Type B pancreatic cell (in vitro differentiated cells): ENCODE results near the gene CCDC3. TPM values are rescaled to one million over a fixed set of nuclear protein-coding genes. Genes with fewer than 3 reads are reported as not detected.

Experiments
- DNase-seq: peaks from one replicate; pipeline ENCODE4 v3.0.0; 2021; ENCODE audit warnings: mixed read lengths; ENCODE audit not compliant: unreplicated experiment; ENCODE audit errors: extremely low spot score
- H3K27ac Mint-ChIP-seq: 2 replicates; pipeline ENCODE4 v1.8.0; 2021; ENCODE audit warnings: mild to moderate bottlenecking, mixed read lengths
- H3K27me3 Mint-ChIP-seq: 2 replicates; pipeline ENCODE4 v1.8.0; 2021; ENCODE audit warnings: mixed read lengths
- H3K36me3 Mint-ChIP-seq: 2 replicates; pipeline ENCODE4 v1.8.0; 2021; ENCODE audit warnings: mixed read lengths
- H3K4me1 Mint-ChIP-seq: one replicate; pipeline ENCODE4 v1.8.0; 2021; ENCODE audit warnings: mixed read lengths; ENCODE audit not compliant: unreplicated experiment
- H3K4me3 Mint-ChIP-seq: 2 replicates; pipeline ENCODE4 v1.8.0; 2021; ENCODE audit warnings: mild to moderate bottlenecking, mixed read lengths
- H3K9me3 Mint-ChIP-seq: 2 replicates; pipeline ENCODE4 v1.8.0; 2021; ENCODE audit warnings: mixed read lengths
- total RNA-seq: library from RNA; stranded (reverse); gene quantifications from 2 replicates; pipeline ENCODE4 v1.2.1, GENCODE V29; 2021; ENCODE audit warnings: low replicate concordance
- TF ChIP-seq, protein P1 (sequence below): fragments of 200-600 bp; sonication (generic); conservative IDR thresholded peaks from 2 replicates; pipeline ENCODE4 v1.5.0; 2021; ENCODE audit warnings: antibody characterized with exemption, mild to moderate bottlenecking

The CCDC3 gene
- total RNA-seq, 1 donor from 2014 or later: 17.6 TPM

DNA sequence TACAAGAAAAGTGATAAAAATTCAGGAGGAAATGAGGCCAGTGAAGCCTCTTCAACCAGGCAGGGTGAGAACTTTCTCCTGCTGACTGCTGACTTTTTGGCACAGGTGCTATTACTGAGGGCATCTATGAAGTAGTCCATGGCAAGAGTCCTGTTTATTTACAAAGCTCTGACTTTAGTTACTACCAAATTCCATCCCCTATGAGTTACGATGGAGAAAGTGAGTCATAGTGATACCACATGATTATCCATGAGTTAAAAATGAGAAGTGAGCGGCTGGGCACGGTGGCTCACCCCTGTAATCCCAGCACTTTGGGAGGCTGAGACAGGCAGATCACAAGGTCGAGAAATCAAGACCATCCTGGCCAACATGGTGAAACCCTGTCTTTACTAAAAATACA is 19.9 kb downstream of the CCDC3 start:
- H3K9me3 Mint-ChIP-seq: peaks cover 6% of the 10 kb centered on the region
- no peak overlapping the region for H3K27ac Mint-ChIP-seq
- no peaks in the 10 kb centered on the region for H3K27me3 Mint-ChIP-seq
- H3K36me3 Mint-ChIP-seq: peaks cover 11% of the 10 kb centered on the region
- DNase-seq: no peak
- peaks cover 33% of the 10 kb centered on the region for H3K4me1 Mint-ChIP-seq
- TF ChIP-seq, protein P1, sequence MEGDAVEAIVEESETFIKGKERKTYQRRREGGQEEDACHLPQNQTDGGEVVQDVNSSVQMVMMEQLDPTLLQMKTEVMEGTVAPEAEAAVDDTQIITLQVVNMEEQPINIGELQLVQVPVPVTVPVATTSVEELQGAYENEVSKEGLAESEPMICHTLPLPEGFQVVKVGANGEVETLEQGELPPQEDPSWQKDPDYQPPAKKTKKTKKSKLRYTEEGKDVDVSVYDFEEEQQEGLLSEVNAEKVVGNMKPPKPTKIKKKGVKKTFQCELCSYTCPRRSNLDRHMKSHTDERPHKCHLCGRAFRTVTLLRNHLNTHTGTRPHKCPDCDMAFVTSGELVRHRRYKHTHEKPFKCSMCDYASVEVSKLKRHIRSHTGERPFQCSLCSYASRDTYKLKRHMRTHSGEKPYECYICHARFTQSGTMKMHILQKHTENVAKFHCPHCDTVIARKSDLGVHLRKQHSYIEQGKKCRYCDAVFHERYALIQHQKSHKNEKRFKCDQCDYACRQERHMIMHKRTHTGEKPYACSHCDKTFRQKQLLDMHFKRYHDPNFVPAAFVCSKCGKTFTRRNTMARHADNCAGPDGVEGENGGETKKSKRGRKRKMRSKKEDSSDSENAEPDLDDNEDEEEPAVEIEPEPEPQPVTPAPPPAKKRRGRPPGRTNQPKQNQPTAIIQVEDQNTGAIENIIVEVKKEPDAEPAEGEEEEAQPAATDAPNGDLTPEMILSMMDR: no peak
- H3K4me3 Mint-ChIP-seq: no peak overlapping the region

GRCh38 chr10:12980713-12981306 is 20.7 kb downstream of the CCDC3 start:
- Mint-ChIP-seq H3K36me3 (peaks cover 11% of the 10 kb centered on the region), H3K27ac (peak overlapping the region; percentile 61), H3K4me1 (peaks cover 33% of the 10 kb centered on the region), H3K9me3 (peaks cover 6% of the 10 kb centered on the region), H3K27me3 (no peaks in the 10 kb centered on the region), H3K4me3 (peak overlapping the region; percentile 75)
- DNase-seq: no peak
- TF ChIP-seq, protein P1: no peak

DNA sequence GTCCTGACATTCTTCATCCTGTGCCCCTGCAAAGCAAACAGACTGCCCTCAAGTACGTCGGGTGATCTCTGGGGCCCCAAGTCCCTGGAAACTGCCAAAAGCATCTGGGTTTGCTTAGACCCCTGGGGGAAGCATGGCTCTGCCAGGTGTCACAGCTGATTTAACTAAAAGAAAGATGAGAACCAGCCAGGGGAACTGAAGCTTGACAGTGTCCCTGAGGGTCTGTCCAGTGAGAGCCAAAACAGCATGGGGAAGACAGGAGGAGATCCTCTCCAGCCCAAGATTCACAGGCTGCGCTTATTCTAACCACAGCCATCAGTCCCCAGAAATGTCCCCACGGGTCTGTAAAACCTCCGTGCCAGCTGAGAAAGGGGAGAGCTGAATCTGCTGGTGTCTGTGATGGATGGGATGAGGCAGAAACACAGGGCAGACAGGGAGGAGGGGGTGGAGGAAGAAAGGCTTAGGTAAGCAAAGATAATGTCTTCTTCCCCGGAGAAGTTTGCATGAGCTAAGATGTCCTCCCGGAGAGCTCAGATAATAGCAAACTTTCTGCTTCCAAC is 21.3 kb downstream of the CCDC3 start:
- H3K4me3 Mint-ChIP-seq: peak overlapping the region; percentile 75
- peaks cover 6% of the 10 kb centered on the region for H3K9me3 Mint-ChIP-seq
- TF ChIP-seq, protein P1: no peak
- peaks cover 34% of the 10 kb centered on the region for H3K4me1 Mint-ChIP-seq
- peaks cover under 1% of the 10 kb centered on the region for H3K27me3 Mint-ChIP-seq
- DNase-seq: no peak
- H3K36me3 Mint-ChIP-seq: peaks cover 7% of the 10 kb centered on the region
- peak overlapping the region; percentile 61 for H3K27ac Mint-ChIP-seq

DNA sequence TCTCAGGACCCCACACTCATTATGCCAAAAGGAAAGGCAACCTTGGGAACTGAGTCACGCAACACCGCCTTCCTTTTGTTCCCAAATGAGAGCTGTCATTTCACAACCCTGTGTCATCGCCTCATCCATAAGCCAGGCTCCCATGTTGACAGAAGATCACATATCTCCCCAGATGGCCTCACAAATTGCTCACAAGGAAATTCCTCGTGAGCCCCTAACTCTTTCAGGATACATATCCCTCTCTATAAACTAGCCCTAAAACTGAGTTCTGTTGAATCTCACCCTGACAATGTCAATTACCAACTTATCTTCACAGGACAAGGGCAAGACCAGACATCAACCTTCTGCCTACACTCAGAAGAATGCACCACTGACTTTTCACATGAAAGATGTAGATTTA is 22.6 kb downstream of the CCDC3 start:
- TF ChIP-seq, protein P1: no peak
- no peaks in the 10 kb centered on the region for H3K36me3 Mint-ChIP-seq
- DNase-seq: no peak
- no peaks in the 10 kb centered on the region for H3K9me3 Mint-ChIP-seq
- H3K4me1 Mint-ChIP-seq: peaks cover 37% of the 10 kb centered on the region
- peak overlapping the region; percentile 45 for H3K4me3 Mint-ChIP-seq
- H3K27me3 Mint-ChIP-seq: peaks cover 3% of the 10 kb centered on the region
- peak overlapping the region; percentile 52 for H3K27ac Mint-ChIP-seq

- TF ChIP-seq, protein P1: no peak
- Mint-ChIP-seq H3K27me3 (peaks cover 3% of the 10 kb centered on the region), H3K4me1 (peaks cover 37% of the 10 kb centered on the region)
Measured at GRCh38 chr10:12975906-12976305, 25.6 kb downstream of the CCDC3 start.

More at GRCh38 chr10:12975906-12976305, 25.6 kb downstream of the CCDC3 start:
- H3K9me3 Mint-ChIP-seq: no peaks in the 10 kb centered on the region
- no peak overlapping the region for H3K4me3 Mint-ChIP-seq
- H3K27ac Mint-ChIP-seq: no peak overlapping the region
- DNase-seq: no peak
- H3K36me3 Mint-ChIP-seq: no peaks in the 10 kb centered on the region
